HG03175 (cell line): Measurements from ENCODE around the gene ARL15.

Source experiments
- ATAC-seq: cut with Tn5 transposase; IDR thresholded peaks from one replicate; pipeline ENCODE4 v1.9.1; 2021; ENCODE audit warnings: mild to moderate bottlenecking, moderate library complexity; ENCODE audit not compliant: unreplicated experiment

ARL15 gene

GRCh38 chr5:54288568-54289217 is 21.7 kb downstream of the ARL15 start:
- no peak for ATAC-seq

GRCh38 chr5:54285686-54286085 is 24.7 kb downstream of the ARL15 start:
- ATAC-seq: no peak

GRCh38 chr5:54284586-54284985 is 25.8 kb downstream of the ARL15 start:
- ATAC-seq: no peak

GRCh38 chr5:54282876-54283275 is 27.5 kb downstream of the ARL15 start:
- no peak for ATAC-seq

GRCh38 chr5:54281960-54282692 is 28.2 kb downstream of the ARL15 start:
- ATAC-seq: no peak

- ATAC-seq: no peak
Measured at GRCh38 chr5:54279960-54280359, 30.4 kb downstream of the ARL15 start.

GRCh38 chr5:54278979-54279717 is 31.2 kb downstream of the ARL15 start:
- no peak for ATAC-seq

GRCh38 chr5:54278036-54278830 is 32.1 kb downstream of the ARL15 start:
- ATAC-seq: no peak

- ATAC-seq: no peak
Measured at GRCh38 chr5:54276048-54276447, 34.3 kb downstream of the ARL15 start.

GRCh38 chr5:54275361-54275760 is 35.0 kb downstream of the ARL15 start:
- ATAC-seq: no peak

- no peak for ATAC-seq
Measured at GRCh38 chr5:54274944-54275343, 35.4 kb downstream of the ARL15 start.

- ATAC-seq: no peak
Measured at GRCh38 chr5:54273715-54274114, 36.7 kb downstream of the ARL15 start.

- ATAC-seq: no peak
Measured at GRCh38 chr5:54272746-54273145, 37.6 kb downstream of the ARL15 start.

- no peak for ATAC-seq
Measured at GRCh38 chr5:54270326-54270725, 40.0 kb downstream of the ARL15 start.

- no peak for ATAC-seq
Measured at GRCh38 chr5:54264574-54264973, 45.8 kb downstream of the ARL15 start.

GRCh38 chr5:54263447-54263846 is 46.9 kb downstream of the ARL15 start:
- ATAC-seq: no peak

- no peak for ATAC-seq
Measured at GRCh38 chr5:54261596-54261995, 48.8 kb downstream of the ARL15 start.

- no peak for ATAC-seq
Measured at GRCh38 chr5:54259981-54260380, 50.4 kb downstream of the ARL15 start.

- no peak for ATAC-seq
Measured at GRCh38 chr5:54259090-54259489, 51.3 kb downstream of the ARL15 start.

GRCh38 chr5:54257366-54258118 is 52.8 kb downstream of the ARL15 start:
- ATAC-seq: no peak
